ENCODE results near the gene ANKFN1.
"Not testable (repeated sequence)": the region's sequence is repeated elsewhere in the genome, so short reads cannot be mapped to it uniquely, and the experiment has no call there.

The ANKFN1 gene

GRCh38 chr17:56350592-56350991 lies 197.3 kb downstream of the ANKFN1 start:
- no peak for DNase-seq

DNA sequence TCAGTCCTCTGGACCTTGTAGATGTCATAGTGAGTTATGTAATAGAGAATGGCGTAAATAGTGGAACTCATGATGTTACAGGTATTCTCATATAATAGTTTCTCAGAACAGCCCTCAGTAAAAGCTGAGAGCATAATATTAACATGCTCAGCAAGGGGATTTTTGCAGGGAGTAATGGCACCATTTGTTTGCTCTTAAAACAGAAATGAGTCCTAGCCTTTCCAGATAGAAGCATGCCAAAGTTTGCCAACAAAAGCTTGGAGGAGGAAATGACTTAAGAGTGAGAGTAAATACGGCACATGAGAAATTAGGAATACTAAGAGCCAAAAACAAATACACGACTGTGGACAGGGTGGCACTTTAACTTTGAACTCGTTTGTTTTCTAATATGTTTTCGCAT lies 198.4 kb downstream of the ANKFN1 start:
- DNase-seq: no peak

DNA sequence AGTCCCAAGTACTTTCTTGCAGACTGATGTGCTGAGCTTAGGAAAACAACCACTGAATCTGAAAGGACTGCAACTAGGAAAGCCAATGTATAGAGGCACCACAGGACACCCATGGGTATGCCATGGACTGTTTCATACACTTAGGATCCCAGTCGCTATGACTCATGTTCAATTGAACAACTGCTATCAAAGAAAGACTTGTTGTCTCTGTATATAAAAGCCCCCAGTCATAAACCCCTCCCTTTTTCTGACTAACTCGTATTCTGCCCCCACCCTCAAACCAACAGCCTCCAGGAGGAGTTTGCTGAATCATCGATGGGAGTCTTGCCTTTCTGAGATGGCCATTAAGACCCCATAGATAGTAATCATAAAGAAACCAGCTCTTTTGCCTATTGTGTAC lies 205.4 kb downstream of the ANKFN1 start:
- no peak for DNase-seq

DNA sequence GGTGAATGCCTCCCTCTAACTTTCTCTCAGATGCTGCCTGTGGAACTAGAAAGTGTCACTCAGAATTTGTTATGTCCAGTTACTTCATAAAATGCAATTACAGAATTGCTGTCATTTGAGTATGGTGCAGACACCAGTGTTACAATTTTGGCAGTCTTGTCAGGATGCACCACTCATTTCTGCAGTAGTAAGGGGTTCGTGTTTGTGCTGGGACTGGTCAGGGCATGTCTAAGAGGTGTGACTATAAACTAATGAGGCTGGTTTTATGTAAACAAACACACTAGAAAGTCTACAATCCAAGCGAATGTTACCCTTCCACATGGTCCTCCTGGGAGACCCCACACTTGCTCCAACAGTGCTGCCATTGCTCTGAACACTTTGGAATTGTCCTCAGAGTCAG lies 206.2 kb downstream of the ANKFN1 start:
- no peak for DNase-seq

DNA sequence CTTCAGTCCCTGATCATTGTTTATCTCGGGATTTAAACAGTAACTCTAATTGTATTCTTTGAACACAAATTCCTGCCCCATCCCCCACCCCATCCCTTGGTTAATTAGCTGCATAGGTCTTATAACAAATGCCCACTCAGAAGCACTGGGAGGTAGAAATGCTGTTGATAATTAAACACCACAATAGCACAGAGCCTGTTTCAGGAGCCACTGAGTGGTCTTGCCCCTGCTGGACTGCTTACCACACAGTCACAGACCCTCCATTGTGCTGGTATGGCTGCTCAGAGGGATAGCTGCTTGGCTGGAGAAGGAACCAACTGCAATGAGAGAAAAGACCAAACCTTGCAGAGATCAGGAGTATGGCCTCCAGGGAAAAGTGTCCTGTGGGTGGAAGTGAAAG lies 214.1 kb downstream of the ANKFN1 start:
- no peak for DNase-seq

- DNase-seq: no peak
These were observed 220.9 kb downstream of the ANKFN1 start for GRCh38 chr17:56373981-56374833.

DNA sequence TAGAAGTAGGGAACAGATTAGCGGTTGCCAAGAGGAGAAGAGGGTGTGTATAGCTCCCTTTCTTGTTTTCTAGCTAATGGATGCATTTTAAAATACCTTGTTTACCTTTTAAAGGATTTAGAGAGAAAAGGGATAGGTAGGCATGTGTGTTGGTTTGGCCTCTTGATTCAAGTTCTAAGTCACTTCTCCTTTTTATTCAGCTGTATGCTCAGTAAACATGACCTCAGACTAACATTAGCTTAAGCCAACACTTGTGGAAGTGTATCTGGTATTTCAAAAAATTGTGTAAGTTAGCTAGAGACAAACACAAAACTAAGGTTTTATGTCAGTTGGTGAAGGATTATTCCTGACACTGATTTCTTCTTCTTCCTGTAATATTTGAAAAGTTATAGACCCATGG lies 236.1 kb downstream of the ANKFN1 start:
- DNase-seq: no peak

GRCh38 chr17:56392321-56392720 lies 239.0 kb downstream of the ANKFN1 start:
- no peak for DNase-seq

DNA sequence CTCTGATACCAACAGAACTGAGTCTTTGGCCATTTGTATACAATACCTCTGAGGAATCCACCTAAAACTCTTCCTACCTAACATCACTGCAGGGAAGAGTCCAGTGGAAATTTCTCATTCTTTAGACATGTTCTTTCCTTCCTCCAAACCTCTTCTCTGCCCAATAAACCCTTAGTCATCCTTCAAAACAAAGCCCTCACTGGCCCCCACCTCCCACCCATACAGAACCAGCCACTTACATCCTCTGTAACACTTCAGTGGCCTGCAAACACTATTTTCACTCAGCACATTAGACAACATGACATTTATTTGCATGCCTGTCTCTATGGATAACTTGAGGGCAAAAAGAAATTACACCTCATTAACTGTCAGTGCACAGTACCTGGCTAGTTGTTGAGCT lies 239.9 kb downstream of the ANKFN1 start:
- DNase-seq: no peak

DNA sequence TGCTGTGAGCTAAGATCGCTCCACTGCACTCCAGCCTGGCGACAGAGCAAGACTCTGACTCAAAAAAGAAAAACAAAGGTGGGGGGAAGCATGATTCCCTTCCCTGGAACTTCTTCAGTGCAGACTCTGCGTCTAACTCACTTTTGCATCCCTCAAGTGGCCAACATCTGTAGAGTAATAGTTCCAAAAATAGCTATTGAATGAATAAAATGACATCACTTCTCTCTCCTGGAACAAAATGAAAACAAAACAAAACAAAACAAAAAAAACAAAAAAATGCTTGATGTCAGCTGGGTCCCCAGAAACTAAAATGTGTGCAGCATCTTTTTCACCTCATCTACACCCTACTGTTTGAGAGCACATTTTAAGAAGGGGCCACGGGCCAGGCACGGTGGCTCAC lies 242.5 kb downstream of the ANKFN1 start:
- DNase-seq: no peak

DNA sequence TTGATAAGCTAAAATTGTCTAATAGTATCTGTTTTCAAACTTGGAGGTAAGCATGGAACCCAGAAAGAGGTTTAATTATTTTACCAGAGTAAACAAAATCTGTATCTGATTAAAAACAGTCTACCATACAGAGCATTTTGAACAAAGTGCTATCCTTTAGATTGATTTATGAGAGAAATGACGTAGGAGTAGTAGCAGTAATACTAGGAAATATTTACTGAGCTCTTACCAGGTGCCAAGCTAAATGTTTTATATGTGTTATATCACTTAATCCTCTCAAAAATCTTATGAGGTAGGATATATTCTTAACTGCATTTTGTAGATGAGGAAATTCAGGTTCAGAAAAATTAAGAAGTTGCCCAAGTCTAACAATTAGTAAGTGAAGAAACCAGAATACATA lies 253.8 kb downstream of the ANKFN1 start:
- DNase-seq: no peak

DNA sequence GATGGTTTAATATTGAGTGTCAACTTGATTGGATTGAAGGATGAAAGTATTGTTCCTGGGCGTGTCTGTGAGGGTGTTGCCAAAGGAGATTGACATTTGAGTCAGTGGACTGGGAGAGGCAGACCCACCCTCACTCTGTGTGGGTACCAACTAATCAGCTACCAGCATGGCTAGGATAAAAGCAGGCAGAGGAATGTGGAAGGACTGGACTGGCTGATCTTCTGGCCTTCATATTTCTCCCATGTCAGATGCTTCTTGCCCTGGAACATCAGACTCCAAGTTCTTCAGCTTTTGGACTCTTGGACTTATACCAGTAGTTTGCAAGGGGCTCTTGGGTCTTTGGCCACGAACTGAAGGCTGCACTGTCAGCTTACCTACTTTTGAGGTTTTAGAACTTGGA lies 259.1 kb downstream of the ANKFN1 start:
- DNase-seq: not testable (repeated sequence)

GRCh38 chr17:56416682-56417351 lies 263.5 kb downstream of the ANKFN1 start:
- DNase-seq: no peak

GRCh38 chr17:56424005-56424404 lies 270.7 kb downstream of the ANKFN1 start:
- DNase-seq: no peak

- DNase-seq: no peak
These were observed 271.3 kb downstream of the ANKFN1 start for GRCh38 chr17:56424543-56425044.

- no peak for DNase-seq
These were observed 272.2 kb downstream of the ANKFN1 start for GRCh38 chr17:56425483-56425882.

GRCh38 chr17:56426901-56427300 lies 273.6 kb downstream of the ANKFN1 start:
- DNase-seq: no peak

- no peak for DNase-seq
These were observed 278.5 kb downstream of the ANKFN1 start for GRCh38 chr17:56431736-56432135.

DNA sequence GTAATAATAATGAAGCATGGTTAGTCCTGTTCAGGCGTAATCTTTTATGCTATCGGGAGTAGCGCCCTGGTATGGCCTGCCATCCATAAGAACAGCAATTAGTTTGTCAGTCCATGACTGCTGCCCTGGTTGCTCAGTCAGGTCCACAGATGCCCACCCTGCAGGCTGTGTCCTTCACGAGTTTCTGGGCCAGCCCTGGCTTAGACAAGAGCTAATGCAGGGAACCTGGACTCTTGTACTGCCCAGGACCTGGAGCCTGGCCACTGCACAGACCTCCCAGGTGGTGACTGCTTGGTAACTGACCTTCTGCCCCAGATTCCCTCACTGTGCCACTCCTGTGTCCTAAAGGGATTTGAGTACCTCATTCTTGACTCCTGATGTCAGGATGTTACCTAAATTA lies 279.2 kb downstream of the ANKFN1 start:
- no peak for DNase-seq

DNA sequence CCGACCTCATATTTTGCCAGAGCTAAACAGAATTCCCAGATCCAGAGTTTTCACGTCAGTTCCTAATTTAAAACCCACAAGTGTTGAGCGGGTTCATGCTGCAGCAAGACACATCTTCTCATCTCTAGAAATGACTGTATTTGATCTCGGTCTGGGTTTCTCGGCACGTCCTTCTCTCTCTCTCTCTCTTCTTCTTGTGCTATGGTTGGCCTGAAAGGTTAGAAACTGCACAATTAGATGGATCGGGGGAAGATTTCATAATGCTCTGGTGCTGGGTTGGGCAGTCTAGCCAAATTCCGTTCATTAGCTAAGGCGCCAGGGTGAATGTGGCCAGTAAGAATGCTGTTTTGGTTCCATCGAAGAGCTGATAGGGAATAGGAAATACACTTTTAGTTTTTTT lies 281.3 kb downstream of the ANKFN1 start:
- no peak for DNase-seq

GRCh38 chr17:56436142-56436541 lies 282.9 kb downstream of the ANKFN1 start:
- DNase-seq: no peak

DNA sequence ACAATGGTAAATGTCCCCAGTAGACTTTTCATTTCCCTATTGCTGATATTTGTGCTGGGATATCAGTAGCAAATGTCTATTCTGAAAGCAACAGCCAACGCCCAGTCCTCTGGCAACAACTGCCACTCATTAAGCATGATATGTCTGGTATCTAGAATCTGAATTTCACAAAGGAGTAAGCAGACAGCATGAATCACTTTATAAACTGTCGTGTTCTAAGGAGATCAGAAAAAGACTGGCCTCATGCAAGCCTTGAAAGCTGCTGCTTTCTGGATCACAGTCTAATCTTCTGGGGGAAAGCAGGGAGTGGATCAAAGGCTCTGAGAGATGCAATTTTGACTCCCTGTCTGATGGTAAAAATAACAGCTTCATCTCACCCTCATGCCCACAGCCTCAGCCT lies 287.1 kb downstream of the ANKFN1 start:
- no peak for DNase-seq

DNA sequence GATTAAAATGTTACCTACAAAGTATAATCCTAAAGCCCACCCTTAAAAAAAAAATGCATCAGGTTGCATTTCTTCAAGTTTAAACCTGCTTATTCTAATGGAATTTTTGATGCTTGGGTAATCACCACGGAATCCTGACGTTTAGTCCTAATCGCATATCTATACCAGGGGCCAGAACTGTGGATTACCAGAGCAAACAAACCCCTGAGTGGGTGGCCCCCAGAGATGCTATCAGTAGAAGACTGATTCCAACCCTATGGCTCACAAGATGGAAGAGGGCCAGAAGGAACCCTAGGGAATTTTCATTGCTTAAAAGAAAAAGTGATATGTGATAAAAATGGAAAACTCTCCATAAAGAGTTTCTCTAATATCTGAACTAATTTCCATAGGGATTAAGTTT lies 288.0 kb downstream of the ANKFN1 start:
- no peak for DNase-seq

GRCh38 chr17:56445692-56446411 lies 292.6 kb downstream of the ANKFN1 start:
- DNase-seq: no peak
